H1 (cell line): ENCODE measurements around the gene MRPL52. TPM values are rescaled to one million over a fixed set of nuclear protein-coding genes. Genes with fewer than 3 reads are reported as not detected.

ENCODE experiments used
- CTCF ChIA-PET: fragments of 300-600 bp; sonication (Branson Sonifier 250); formaldehyde crosslinking; loops from one replicate; lab custom pipeline; 2021; ENCODE audit not compliant: partially characterized antibody; lab: Charles Lee
- POLR2A ChIA-PET: fragments of 300-600 bp; sonication (Branson Sonifier 250); formaldehyde crosslinking; loops from one replicate; lab custom pipeline; 2021; ENCODE audit warnings: inconsistent platforms; ENCODE audit not compliant: partially characterized antibody; lab: Charles Lee
- DNase-seq, 2 experiments: peaks; one replicate each; pipeline versions ENCODE4 v3.0.0 to v3.0.0-alpha.2; 2010 to 2022; ENCODE audit warnings: low spot score in 2 of 2, low read depth in 1 of 2, mixed read lengths in 1 of 2
- FAIRE-seq: peaks from 2 replicates; lab custom pipeline; 2011; peaks lifted over from hg19 to GRCh38; lab: Jason Lieb, UNC
- H2AFZ ChIP-seq: 2 replicates; pipeline ENCODE4 v1.8.1; 2012; ENCODE audit warnings: low read length, inconsistent platforms
- H2AK5ac ChIP-seq: 2 replicates; pipeline ENCODE4 v1.6.1; 2013; ENCODE audit warnings: low read depth, low read length
- H2BK120ac ChIP-seq: replicated peaks from 2 replicates; pipeline ENCODE3; 2013; ENCODE audit warnings: low read depth, low read length, inconsistent platforms
- H2BK12ac ChIP-seq: 2 replicates; pipeline ENCODE4 v1.6.1; 2013; ENCODE audit warnings: low read depth, low read length
- H2BK15ac ChIP-seq: 2 replicates; pipeline ENCODE4 v1.6.1; 2013; ENCODE audit warnings: low read length
- H2BK20ac ChIP-seq: 2 replicates; pipeline ENCODE4 v1.6.1; 2013; ENCODE audit warnings: low read length
- H2BK5ac ChIP-seq: 2 replicates; pipeline ENCODE4 v1.6.1; 2013; ENCODE audit warnings: low read depth, low read length
- H3K14ac ChIP-seq: 2 replicates; pipeline ENCODE4 v1.6.1; 2013; ENCODE audit warnings: inconsistent platforms; ENCODE audit not compliant: insufficient read length
- H3K18ac ChIP-seq: 2 replicates; pipeline ENCODE4 v1.6.1; 2013; ENCODE audit warnings: low read length; ENCODE audit errors: extremely low read depth
- H3K23ac ChIP-seq: 2 replicates; pipeline ENCODE4 v1.6.1; 2013; ENCODE audit warnings: inconsistent platforms; ENCODE audit not compliant: insufficient read length
- H3K23me2 ChIP-seq: 2 replicates; pipeline ENCODE4 v1.6.1; 2013; ENCODE audit warnings: low read depth, low read length
- H3K27ac ChIP-seq: 2 replicates; pipeline ENCODE4 v1.6.1; 2011; ENCODE audit warnings: low read depth, low read length, inconsistent platforms
- H3K27me3 ChIP-seq, 4 experiments: replicated peaks in 1 of 4; 1 replicate in 1 of 4; 2 replicates in 3 of 4; pipeline versions ENCODE4 v1.6.1 to v1.8.1; 2011 to 2013; ENCODE audit warnings: low read length in 3 of 4, mild to moderate bottlenecking in 3 of 4, inconsistent platforms in 2 of 4, mixed read lengths in 2 of 4, moderate library complexity in 1 of 4; ENCODE audit not compliant: control insufficient read depth in 3 of 4, insufficient read depth in 3 of 4; ENCODE audit errors: extremely low read depth in 1 of 4
- H3K36me3 ChIP-seq, 4 experiments: 2 replicates each; pipeline versions ENCODE4 v1.6.1 to v1.8.1; 2011 to 2013; ENCODE audit warnings: mild to moderate bottlenecking in 4 of 4, low read length in 3 of 4, moderate library complexity in 2 of 4, control low read depth in 1 of 4, inconsistent platforms in 1 of 4; ENCODE audit not compliant: insufficient read depth in 4 of 4, control insufficient read depth in 2 of 4
- H3K4ac ChIP-seq: replicated peaks from 2 replicates; pipeline ENCODE3; 2013; ENCODE audit warnings: low read length, low read depth, mixed read lengths, inconsistent platforms; ENCODE audit not compliant: insufficient read length
- H3K4me1 ChIP-seq, 4 experiments: replicated peaks in 1 of 4; 1 replicate in 1 of 4; 2 replicates in 3 of 4; pipeline versions ENCODE4 v1.6.1 to v1.8.1; 2011 to 2013; ENCODE audit warnings: low read length in 3 of 4, inconsistent platforms in 2 of 4, mixed read lengths in 1 of 4; ENCODE audit not compliant: insufficient read depth in 4 of 4, control insufficient read depth in 3 of 4
- H3K4me2 ChIP-seq, 2 experiments: 2 replicates each; pipeline versions ENCODE4 v1.6.1 to v1.8.1; 2011 to 2013; ENCODE audit warnings: low read depth in 2 of 2, low read length in 2 of 2, control low read depth in 1 of 2, inconsistent platforms in 1 of 2, mild to moderate bottlenecking in 1 of 2; ENCODE audit not compliant: insufficient read depth in 1 of 2
- H3K4me3 ChIP-seq, 4 experiments: fragments of 200-600, 300-600 bp in 1 of 4; sonication (generic), shearing (Covaris generic), sonication (Bioruptor Twin) in 1 of 4; 2 replicates each; pipeline versions ENCODE4 v1.5.1 to v1.8.1; 2011 to 2016; ENCODE audit warnings: low read length in 4 of 4, low read depth in 3 of 4, control low read depth in 2 of 4, inconsistent platforms in 2 of 4, mild to moderate bottlenecking in 2 of 4, mixed read lengths in 1 of 4, moderate library complexity in 1 of 4; ENCODE audit not compliant: insufficient read depth in 2 of 4; ENCODE audit errors: extremely low read depth in 1 of 4
- H3K56ac ChIP-seq: replicated peaks from 2 replicates; pipeline ENCODE3; 2013; ENCODE audit warnings: low read depth, mild to moderate bottlenecking, mixed read lengths, low read length, inconsistent platforms; ENCODE audit not compliant: insufficient read length
- H3K79me1 ChIP-seq: 2 replicates; pipeline ENCODE4 v1.6.1; 2013; ENCODE audit warnings: low read depth, low read length, control low read depth
- H3K79me2 ChIP-seq, 2 experiments: 2 replicates each; pipeline versions ENCODE4 v1.6.1 to v1.8.1; 2012 to 2013; ENCODE audit warnings: low read length in 2 of 2, mild to moderate bottlenecking in 2 of 2, inconsistent platforms in 1 of 2; ENCODE audit not compliant: insufficient read depth in 2 of 2, control insufficient read depth in 1 of 2
- H3K9ac ChIP-seq, 4 experiments: replicated peaks in 1 of 4; 1 replicate in 1 of 4; 2 replicates in 3 of 4; pipeline versions ENCODE4 v1.6.1 to v1.8.1; 2011 to 2013; ENCODE audit warnings: low read depth in 3 of 4, low read length in 3 of 4, control low read depth in 2 of 4, mild to moderate bottlenecking in 2 of 4, moderate library complexity in 2 of 4, inconsistent platforms in 1 of 4; ENCODE audit errors: extremely low read depth in 1 of 4
- H3K9me3 ChIP-seq, 2 experiments: 2 replicates each; pipeline versions ENCODE4 v1.6.1 to v1.8.1; 2012 to 2013; ENCODE audit warnings: mild to moderate bottlenecking in 2 of 2, moderate library complexity in 2 of 2, control low read depth in 1 of 2, inconsistent platforms in 1 of 2, low read depth in 1 of 2, low read length in 1 of 2, mixed read lengths in 1 of 2; ENCODE audit not compliant: insufficient read depth in 2 of 2
- H4K20me1 ChIP-seq, 2 experiments: replicated peaks in 1 of 2; 2 replicates each; pipeline versions ENCODE3 to v1.8.1; 2011 to 2013; ENCODE audit warnings: inconsistent platforms in 2 of 2, low read length in 2 of 2, mild to moderate bottlenecking in 1 of 2; ENCODE audit not compliant: insufficient read depth in 2 of 2, control insufficient read depth in 1 of 2
- H4K5ac ChIP-seq: 2 replicates; pipeline ENCODE4 v1.6.1; 2013; ENCODE audit warnings: low read length, low read depth, mixed read lengths, inconsistent platforms; ENCODE audit not compliant: insufficient read length
- H4K8ac ChIP-seq: 2 replicates; pipeline ENCODE4 v1.8.0; 2013; ENCODE audit warnings: mild to moderate bottlenecking, moderate library complexity, low read length, inconsistent platforms; ENCODE audit not compliant: insufficient read depth; ENCODE audit errors: extremely low read depth
- H4K91ac ChIP-seq: replicated peaks from 2 replicates; pipeline ENCODE3; 2013; ENCODE audit warnings: low read length, mixed read lengths, inconsistent platforms; ENCODE audit not compliant: insufficient read length
- GTF2F1 ChIP-seq: IDR thresholded peaks from 2 replicates; pipeline ENCODE4 v1.6.1; 2012; ENCODE audit warnings: low read depth, low read length, improper control_type of control experiment, borderline replicate concordance
- POU5F1 ChIP-seq: IDR thresholded peaks from 2 replicates; pipeline ENCODE4 v1.6.1; 2011; ENCODE audit warnings: low read depth, mild to moderate bottlenecking, low read length, moderate library complexity
- ZNF274 ChIP-seq: IDR thresholded peaks from 2 replicates; pipeline ENCODE4 v1.7.0; 2012; ENCODE audit warnings: low read length, borderline replicate concordance; ENCODE audit errors: extremely low read depth
- polyA plus RNA-seq, 7 experiments: library from polyadenylated mRNA; depleted of rRNA in 3 of 7; stranded (reverse) in 5 of 7; unstranded in 2 of 7; fragments of >200 nt in 5 of 7; fragments of 200-250 nt in 2 of 7; gene quantifications; 1 replicate in 5 of 7; 2 replicates in 1 of 7; 4 replicates in 1 of 7; pipeline versions ENCODE4 v1.2.1 to v1.2.3, GENCODE V29; 2011 to 2013; ENCODE audit warnings: missing spikeins in 2 of 7, mixed read lengths in 2 of 7
- total RNA-seq: library from RNA; stranded (reverse); fragmentation: NEBNext Ultra II Directional; extraction: Animal tissue kit (Norgen Biotek cat#: 25700); gene quantifications from 2 replicates; pipeline ENCODE4 v1.2.1, GENCODE V29; 2021

MRPL52 gene
- total and polyA plus RNA-seq, 2 of the 8 experiments (the other 6 are each of a cell fraction or from before 2014, with no cell fraction given) = 70.5 to 176 TPM

- ChIA-PET POLR2A (interaction anchor here (0.8 to 1.9 kb wide), 3 partner anchors 39 to 95 kb away, joined by 3 to 4 read pairs (median 3); partner anchors contain the start of gene OXA1L), CTCF (interaction anchor here (0.8 to 56.0 kb wide), 8 partner anchors 9 to 305 kb away, joined by 3 to 1562 read pairs (median 5); partner anchors contain the start of genes LRP10, MMP14, MRPL52 and SLC7A7)
- no peak overlapping the region for H2BK12ac ChIP-seq
- H3K27ac ChIP-seq = no peak overlapping the region
- TF ChIP-seq ZNF274 (no peak), GTF2F1 (no peak), POU5F1 (no peak)
- DNase-seq (no peak), FAIRE-seq (no peak)
- no peak overlapping the region for H3K56ac ChIP-seq
- H3K27me3 ChIP-seq = no peaks in the 10 kb centered on the region
- no peak overlapping the region for H3K4ac ChIP-seq
- H4K8ac ChIP-seq = no peak overlapping the region
- H3K79me2 ChIP-seq = no peaks in the 10 kb centered on the region
- H2BK5ac ChIP-seq = no peak overlapping the region
- no peak overlapping the region for H2BK15ac ChIP-seq
- H3K4me1 ChIP-seq = peaks cover 0 to 6% (median 0%) of the 10 kb centered on the region in 4 experiments; a peak in 1 of 7 replicates
- H2AK5ac ChIP-seq = no peak overlapping the region
- H4K5ac ChIP-seq = no peak overlapping the region
- H3K36me3 ChIP-seq = no peaks in the 10 kb centered on the region
- H3K14ac ChIP-seq = no peak overlapping the region
- no peak overlapping the region for H3K4me3 ChIP-seq
- no peak overlapping the region for H3K23ac ChIP-seq
- H3K79me1 ChIP-seq = no peaks in the 10 kb centered on the region
- H2AFZ ChIP-seq = no peak overlapping the region
- H4K20me1 ChIP-seq = no peaks in the 10 kb centered on the region
- no peak overlapping the region for H3K4me2 ChIP-seq
- H3K23me2 ChIP-seq = no peaks in the 10 kb centered on the region
- no peak overlapping the region for H4K91ac ChIP-seq
- no peak overlapping the region for H2BK20ac ChIP-seq
- no peak overlapping the region for H2BK120ac ChIP-seq
- no peak overlapping the region for H3K9ac ChIP-seq
- H3K9me3 ChIP-seq = no peaks in the 10 kb centered on the region; a peak in 1 of 4 replicates
- no peak overlapping the region for H3K18ac ChIP-seq
Observed at GRCh38 chr14:22861651-22862050, 32.0 kb downstream of the MRPL52 start.
